Gastrocnemius medialis (tissue), 4 donors: ENCODE measurements around the gene C3orf85.
"Not testable (repeated sequence)": the region's sequence is repeated elsewhere in the genome, so short reads cannot be mapped to it uniquely, and the experiment has no call there.

Source experiments
- CTCF ChIP-seq, 5 experiments: fragments of 450-650 bp in 3 of 5; fragments of 200-600 bp in 2 of 5; sonication (generic) in 2 of 5; IDR thresholded peaks in 4 of 5; conservative IDR thresholded peaks in 1 of 5; 1 replicate in 4 of 5; 2 replicates in 1 of 5; pipeline ENCODE4 v1.5.1; 2016 to 2019; ENCODE audit warnings: antibody characterized with exemption in 5 of 5, mild to moderate bottlenecking in 3 of 5, moderate library complexity in 3 of 5
- POLR2A ChIP-seq, 2 donors: fragments of 450-650 bp; IDR thresholded peaks; one replicate each; pipeline ENCODE4 v1.6.1; 2017; ENCODE audit warnings: antibody characterized with exemption in 2 of 2, mild to moderate bottlenecking in 2 of 2, moderate library complexity in 2 of 2

GRCh38 chr3:109133474-109133816, 3.1 kb upstream of the C3orf85 start:
- TF ChIP-seq CTCF (IDR thresholded peaks at IDR 0.05 in 4 of 5, conservative IDR thresholded peaks at IDR 0.05 in 1 of 5); POLR2A (IDR thresholded peaks at IDR 0.05): not testable (repeated sequence)
